Esophagus squamous epithelium (tissue), 4 donors: ENCODE data around the gene HGF.

ENCODE experiments used
- CTCF ChIP-seq, 6 experiments: fragments of 450-650 bp in 4 of 6; fragments of 200-600 bp in 2 of 6; sonication (generic) in 2 of 6; IDR thresholded peaks; one replicate each; pipeline ENCODE4 v1.5.1; 2016 to 2019; ENCODE audit warnings: antibody characterized with exemption in 6 of 6, mild to moderate bottlenecking in 4 of 6, moderate library complexity in 4 of 6
- POLR2A ChIP-seq, 4 donors: fragments of 450-650 bp; IDR thresholded peaks; one replicate each; pipeline ENCODE4 v1.6.1; 2017; ENCODE audit warnings: antibody characterized with exemption in 4 of 4, mild to moderate bottlenecking in 4 of 4, moderate library complexity in 3 of 4

GRCh38 chr7:81676813-81677212 is 93.0 kb downstream of the HGF start:
- TF ChIP-seq CTCF (IDR thresholded peaks at IDR 0.05) (no peak), POLR2A (IDR thresholded peaks at IDR 0.05) (no peak)
